ENCODE results near the gene CACNA2D1. TPM values are rescaled to one million over a fixed set of nuclear protein-coding genes. Genes with fewer than 3 reads are reported as not detected.

The CACNA2D1 gene
- total RNA-seq, 1 donor from 2014 or later, result 4.6 TPM

DNA sequence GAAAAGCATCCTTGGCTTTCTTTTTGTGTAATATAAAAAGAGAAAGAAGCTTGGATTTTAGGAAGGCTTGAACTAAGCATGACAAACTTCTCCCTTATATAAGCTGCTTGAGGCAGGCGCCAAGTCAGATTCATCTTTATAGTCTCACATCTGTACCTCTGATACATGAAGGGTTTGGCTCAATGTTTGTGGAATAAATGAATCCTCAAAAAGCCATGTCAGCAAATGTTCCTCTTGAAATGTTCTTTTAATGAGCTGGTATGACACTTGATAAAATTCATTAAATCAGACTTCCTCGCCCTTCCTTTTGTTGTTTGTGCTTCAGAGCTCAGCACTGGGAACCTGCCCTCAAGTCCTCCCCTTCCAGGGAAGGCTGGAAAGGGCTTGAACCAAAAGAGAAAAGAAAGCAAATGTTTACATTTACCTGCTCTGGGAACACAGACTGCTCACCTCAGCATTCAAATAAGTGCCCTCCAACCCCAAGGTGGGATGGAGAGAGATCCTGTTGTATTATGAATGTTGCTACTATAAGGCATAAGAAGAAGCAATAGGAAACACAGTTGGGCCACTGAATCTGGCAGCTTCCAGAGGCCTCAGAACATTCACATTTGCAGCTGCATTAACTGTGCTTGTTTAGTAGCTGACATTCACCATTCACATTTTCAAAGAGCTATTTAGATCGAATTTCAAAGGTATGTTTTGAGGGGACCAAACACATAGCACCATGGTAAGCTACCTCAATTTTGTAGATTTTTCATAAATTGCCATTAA, 212.6 kb downstream of the CACNA2D1 start:
- DNase-seq (ENCODE audit: low read depth in 2 of 2), result no peak

DNA sequence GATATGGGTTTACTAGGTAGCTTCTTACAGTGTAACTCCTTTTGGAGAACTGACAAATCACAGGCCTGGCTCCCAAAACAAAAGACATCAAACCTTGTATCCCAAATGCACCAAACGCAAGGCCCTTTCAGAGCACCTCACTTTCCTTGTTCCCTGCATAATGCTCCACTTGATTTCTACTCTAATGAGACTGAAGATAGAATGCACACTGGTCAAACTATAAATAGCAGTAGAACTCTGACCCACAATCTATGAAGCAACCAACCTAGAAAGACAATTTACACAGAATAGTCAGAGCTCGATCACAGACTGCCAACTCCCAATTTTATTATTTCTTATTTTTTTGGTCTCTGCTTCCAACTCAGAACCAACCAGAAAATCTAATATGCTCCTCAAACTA, 214.4 kb downstream of the CACNA2D1 start:
- no peak for DNase-seq (ENCODE audit: low read depth in 2 of 2)

DNA sequence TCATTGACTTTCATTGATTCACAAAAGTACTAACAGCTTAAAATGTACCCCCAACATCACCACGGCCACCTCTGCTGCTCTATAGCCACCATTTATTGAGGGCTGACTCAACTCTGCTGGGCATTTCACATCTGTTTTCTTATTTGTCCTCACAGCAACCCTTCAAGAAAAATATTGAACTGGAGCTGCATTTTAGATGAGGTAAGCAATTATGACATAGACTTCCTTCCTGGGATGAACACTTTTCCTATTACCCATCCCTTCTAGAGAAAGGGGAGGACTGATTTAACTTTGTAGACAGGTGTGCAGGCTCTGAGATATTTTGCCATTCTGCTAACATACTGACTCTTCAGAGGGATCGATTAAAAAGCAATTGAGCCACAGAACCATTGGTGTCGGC, 217.4 kb downstream of the CACNA2D1 start:
- no peak for DNase-seq (ENCODE audit: low read depth in 2 of 2)

DNA sequence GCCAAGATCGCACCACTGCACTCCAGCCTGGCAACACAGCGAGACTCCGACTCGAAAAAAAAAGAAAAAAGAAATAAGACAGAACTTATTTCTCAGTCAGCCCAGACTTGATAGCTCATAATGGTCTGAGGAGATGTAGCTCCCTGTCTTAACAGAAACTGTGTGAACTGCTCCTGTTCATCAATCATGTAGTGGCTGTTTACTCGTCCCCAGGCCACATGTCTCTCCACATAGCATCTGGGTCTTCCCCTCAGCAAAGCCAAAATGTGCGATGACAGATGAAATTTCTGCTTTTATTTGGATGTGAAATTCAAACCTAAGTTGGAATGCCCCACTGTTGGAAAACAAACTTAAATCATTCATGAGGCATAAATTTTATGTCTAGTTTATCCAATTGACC, 219.0 kb downstream of the CACNA2D1 start:
- no peak for DNase-seq (ENCODE audit: low read depth in 2 of 2)

DNA sequence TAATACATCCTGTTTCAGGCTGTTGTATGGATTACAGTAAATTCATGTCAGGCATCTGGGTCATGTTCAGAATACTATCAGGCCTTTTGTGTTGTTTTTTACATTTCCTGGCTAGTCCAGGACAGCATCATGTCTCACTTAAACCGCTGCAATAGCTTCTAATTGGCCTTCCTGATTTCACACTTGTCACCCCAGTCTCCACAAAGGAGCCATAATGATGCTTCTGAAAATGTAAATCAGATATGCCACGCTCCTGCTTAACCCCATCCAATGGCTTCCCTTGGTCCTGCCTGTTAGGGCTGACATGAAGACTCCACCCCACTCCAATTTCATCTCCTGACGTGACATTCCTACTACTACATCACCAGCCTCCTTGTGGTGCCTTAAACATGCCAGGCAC, 220.0 kb downstream of the CACNA2D1 start:
- DNase-seq (ENCODE audit: low read depth in 2 of 2), result no peak

DNA sequence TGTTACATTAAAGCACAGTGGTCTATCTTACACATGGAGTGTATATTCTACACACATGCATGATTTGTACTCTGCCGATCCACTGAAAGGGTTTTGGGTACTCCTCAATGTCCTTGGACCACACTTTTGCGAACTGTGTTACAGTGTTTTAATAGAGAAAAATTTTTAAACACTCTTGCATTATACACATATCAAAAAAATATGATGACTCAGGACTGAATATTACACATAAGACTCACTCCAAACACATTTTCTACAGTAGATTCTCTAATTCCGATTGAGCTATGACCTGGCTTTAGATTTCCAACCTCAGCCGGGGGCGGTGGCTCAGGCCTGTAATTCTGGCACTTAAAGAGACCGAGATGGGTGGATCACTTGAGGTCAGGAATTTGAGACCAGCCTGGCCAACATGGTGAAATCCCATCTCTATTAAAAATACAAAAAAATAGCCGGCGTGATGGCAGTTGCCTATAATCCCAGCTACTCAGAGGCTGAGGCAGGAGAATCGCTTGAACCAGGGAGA, 222.4 kb downstream of the CACNA2D1 start:
- DNase-seq (ENCODE audit: low read depth in 2 of 2), result no peak

DNA sequence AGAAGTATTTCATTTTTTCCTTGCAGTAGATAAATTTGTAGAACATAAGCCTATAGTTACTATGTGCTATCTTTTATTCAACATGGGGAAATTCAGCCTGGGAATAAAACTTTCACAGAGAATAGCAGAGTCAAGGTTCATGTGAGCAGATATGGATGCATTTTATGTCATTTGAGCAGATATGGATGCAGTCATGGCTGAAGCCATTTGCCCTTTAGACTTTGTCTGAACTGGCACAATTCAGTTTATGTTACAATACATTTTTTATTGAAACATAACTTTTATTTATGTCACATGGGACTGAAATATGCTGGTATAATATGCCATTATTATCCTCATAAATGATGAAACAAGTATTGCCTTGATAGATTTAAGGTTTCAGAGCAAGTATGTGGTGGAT, 231.1 kb downstream of the CACNA2D1 start:
- DNase-seq (ENCODE audit: low read depth in 2 of 2), result no peak

DNA sequence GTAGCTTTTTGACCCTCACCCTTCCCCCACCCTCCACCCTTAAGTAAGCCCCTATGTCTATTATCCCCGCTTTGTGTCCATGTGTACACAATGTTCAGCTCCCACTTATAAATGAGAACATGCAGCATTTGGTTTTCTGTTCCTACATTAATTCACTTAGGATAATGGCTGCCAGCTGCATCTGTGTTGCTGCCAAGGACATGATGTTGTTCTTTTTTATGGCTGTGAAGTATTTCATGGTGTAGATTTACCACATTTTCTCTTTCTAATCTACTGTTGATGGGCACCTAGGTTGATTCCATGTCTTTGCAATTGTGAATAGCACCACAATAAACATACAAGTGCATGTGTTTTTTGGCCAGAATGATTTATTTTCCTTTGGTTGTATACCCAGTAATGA, 232.2 kb downstream of the CACNA2D1 start:
- DNase-seq (ENCODE audit: low read depth in 2 of 2), result no peak

DNA sequence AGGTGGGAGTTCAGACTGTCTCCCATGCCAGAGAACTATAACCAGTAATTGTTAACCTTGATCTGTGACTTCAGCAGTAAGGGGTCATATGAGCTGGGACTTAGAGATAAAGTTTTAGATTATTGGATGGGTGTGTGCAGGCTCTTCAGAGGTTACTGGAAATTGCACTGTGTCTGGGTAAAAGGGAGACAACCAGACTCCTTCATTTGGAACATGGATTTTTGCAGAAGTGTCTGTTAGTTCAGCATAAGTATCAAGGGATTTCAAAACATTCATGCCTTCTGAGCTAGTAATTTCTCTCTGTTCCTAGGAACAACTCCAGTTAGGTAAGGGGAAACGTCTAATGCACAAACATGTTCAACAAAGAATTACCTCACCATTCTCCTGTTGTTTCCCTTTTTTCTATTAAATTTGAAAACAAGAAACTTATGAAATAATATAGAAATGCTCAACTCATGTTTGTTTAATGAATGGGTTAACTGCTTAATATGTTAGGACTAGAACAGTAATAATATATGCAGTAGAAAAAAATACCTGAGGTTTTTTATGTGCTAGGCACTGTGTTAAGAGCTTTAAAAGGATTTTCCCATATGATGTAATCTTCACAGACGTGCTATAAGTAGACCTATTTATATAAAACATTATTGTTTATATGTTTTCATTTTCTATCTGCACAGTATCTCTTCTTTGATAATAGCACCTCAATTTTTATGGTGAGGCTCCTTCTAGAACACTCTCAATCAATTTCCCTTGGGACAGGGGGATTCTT, 233.0 kb downstream of the CACNA2D1 start:
- DNase-seq (ENCODE audit: low read depth in 2 of 2), result no peak

DNA sequence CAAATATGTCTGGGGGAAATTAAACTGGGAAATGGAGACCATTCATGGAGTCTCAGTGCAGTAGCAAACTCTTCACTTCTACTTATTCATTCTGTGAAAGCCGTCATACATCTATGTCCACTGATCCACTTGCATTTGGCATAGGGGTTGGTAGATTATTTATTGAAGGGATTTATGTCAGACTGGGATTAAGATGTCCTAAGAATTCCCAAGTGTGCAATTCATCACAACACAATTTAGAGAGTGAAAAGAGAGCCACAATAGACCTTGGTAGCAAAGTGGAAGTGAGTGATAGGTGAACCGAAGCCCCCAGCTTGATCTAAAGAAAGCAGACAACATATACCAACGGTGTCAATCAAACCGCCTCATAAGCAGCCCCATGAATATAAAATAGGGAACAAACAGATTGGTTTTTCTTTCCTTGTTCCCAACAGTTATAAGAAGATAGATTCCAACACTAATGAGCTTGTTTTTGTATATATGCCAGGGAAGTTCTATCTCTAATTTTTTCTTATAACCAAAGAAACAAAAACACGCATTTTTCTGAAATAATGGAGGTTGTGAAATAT, 234.3 kb downstream of the CACNA2D1 start:
- DNase-seq (ENCODE audit: low read depth in 2 of 2), result no peak

DNA sequence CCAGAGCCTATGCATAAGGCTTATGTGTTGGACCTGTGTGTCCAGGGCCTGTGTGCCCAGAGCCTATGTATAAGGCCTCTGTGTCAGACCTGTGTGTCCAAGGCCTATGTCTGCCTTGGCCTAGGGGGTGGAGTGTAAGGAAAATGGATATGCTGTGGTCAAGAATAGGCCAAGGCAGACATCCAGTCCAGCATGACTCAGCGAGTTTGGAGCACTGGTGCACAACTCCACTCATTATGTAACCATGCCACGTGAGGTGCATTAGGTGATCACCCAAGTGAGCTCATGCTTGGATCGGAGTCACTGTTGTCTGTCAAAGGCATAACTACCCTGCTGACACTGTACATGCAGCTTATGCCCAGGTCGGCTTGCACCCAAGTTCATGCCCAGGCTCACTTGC, 238.9 kb downstream of the CACNA2D1 start:
- DNase-seq (ENCODE audit: low read depth in 2 of 2), result peak; percentile 2 to 39

DNA sequence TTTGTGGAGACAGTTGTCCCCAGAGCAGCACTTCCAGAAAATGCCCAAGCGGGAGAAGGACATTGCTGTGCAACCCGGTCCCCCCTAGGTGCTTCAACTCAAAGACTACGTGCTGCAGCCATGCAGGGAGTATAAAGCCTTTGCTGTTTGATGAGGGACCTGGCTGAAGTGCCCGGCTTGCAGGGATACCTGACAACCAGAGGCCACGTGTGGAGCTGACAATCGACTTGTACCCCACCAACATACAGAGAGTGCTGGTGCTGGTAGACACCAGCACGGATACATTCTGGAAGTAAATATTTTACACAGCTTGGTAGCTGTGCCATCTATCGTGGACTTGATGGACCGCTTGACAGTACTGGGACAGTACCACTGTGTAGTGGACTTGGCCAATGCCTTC, 240.6 kb downstream of the CACNA2D1 start:
- no peak for DNase-seq (ENCODE audit: low read depth in 2 of 2)

DNA sequence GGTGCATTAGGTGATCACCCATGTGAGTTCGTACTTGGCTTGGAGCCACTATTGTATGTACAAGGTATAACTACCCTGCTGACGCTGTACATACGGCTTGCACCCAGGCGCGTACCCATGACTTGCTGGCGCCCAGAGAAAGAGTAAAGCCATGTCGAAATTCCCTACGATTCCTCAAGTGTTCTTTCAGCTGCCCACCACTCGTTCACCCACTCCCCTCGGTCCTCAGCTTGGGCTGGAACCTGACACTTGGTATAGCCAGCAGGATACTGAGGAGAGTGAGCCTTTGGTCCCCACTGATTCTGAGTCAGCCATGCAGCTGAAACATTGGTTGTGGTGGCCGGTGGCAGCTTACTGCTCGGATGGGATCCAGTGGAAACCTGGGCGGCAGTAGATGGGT, 241.5 kb downstream of the CACNA2D1 start:
- DNase-seq (ENCODE audit: low read depth in 2 of 2), result no peak

DNA sequence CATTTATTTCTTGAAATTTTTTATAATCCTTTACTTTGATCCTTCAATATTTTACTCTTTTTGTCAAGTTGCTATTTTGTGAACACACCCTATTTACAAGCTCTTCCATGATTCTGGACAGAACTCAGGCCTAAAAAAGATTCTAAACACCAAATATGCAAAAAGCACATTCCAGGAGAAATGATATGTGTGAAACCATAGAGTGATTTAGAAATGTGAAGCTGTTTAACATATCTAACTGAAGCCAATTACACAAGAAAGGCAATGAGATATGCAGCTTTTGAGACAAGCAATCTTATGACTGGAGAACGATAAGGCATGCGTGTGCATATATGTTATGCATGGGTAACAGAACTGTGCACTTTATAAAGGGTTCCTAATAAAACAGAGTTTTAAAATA, 243.0 kb downstream of the CACNA2D1 start:
- DNase-seq (ENCODE audit: low read depth in 2 of 2), result no peak

DNA sequence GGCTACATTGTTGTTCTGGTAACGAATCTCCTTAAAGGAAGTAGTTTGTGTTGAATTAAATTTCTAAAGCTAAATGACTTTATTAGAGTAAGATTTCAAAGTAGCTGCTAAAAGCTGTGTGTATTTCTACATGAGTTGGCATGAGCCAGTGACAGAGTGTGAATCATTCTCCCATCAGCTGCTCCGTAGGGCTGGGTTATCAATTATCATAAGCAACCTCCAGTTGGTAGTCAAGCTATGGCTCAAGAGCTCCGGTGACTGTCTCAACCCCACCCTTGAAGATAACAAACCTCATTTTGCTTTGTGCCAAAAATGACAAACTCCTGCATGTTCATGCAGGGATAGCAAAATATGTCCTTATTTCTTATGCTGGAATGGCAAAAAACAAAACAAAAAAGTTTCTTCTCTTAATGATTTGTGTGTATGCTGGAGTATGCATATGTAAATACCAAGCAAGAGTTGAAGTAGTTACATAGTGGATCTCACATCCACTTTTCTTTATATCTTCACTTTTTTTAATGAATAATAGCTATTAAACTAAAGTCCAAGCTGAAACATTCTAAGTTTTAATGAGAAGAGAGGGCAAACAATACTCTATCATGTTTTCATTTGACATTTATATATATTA, 249.4 kb downstream of the CACNA2D1 start:
- DNase-seq (ENCODE audit: low read depth in 2 of 2), result peak in 1 of 2 donors; percentile 33

DNA sequence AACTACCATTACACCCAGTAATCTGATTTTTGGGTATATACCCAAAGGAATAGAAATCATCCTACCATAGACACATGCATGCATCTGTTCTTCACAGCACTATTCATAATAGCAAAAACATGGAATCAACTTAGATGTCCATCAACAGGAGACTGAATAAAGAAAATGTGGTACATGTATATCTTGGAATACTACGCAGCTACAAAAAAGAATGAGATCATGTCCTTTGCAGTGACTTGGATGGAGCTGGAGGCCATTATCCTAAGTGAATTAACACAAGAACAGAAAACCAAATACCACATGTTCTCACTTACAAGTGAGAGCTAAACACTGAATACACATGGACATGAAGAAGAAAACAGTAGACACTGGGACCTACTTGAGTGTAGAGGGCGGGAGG, 254.9 kb downstream of the CACNA2D1 start:
- DNase-seq (ENCODE audit: low read depth in 2 of 2), result no peak

DNA sequence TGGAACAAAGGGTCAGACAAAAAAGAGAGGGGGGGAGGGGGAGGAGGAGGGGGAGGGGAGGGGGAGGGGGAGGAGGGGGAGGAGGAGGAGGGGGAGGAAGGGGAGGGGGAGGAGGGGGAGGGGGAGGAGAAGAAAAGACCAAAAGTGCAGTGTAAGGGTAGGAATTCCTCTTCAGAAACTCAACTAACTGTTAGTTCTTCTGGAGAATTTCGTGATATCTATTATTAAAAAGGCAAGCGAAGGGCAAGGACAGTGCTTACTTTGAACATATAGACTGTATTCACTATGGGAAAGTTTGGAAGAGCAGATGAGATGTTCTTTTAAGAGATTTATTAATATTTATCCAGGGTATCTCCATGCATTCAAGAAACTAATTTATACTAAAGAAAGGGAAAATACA, 258.1 kb downstream of the CACNA2D1 start:
- DNase-seq (ENCODE audit: low read depth in 2 of 2), result no peak

DNA sequence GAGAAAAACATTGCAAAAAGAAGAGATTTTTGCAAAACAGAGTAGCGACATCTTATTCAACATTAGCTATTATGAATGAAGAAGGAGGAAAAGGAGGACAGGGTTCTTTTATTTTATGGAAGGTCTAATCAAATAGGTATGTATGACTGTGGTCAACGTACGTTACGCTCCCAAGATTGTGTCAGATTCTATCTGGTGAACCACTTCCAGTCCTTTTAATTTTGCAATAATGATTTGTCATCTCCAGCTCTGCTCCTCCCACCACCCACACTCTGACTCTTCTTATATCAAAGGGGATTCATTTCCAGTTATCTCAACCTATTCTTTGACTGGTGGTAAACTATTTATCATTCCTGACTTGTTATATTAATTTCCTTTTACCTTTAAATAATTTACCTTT, 259.9 kb downstream of the CACNA2D1 start:
- no peak for DNase-seq (ENCODE audit: low read depth in 2 of 2)

DNA sequence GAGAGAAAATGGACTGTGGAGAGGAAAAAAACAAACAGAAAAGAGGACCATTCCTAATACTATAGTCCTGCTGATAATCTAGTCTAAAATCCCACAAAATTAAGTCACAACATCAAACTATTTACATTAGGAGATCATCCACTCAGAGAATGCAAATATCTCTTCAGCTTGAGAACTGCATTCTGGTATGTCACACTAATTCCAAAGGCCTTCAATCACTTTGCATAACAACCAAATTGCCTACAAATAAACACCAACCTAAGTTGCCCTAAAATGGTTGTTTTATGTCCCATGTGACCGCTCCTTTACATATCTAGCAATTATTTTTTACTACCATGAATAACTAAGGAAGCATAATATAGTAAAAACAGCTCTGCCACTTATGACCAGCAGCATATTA, 264.3 kb downstream of the CACNA2D1 start:
- DNase-seq (ENCODE audit: low read depth in 2 of 2), result no peak

DNA sequence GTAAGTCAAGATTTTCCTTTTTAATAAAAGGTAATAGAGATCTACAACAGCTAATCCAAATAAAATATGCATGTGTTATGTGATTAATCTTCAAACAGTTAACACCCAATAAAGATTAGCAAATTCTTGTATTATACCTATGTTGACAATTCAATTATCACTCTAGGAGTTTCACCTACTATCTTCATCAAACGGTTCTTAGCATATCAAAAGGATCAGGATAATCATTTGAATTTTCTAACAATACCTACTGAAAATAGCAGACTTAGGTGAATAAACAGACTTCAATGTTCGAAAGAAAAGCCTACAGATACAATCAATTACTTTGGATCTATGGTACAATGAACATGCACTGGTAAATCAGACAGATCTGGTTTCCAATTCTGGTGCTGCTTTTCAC, 268.3 kb downstream of the CACNA2D1 start:
- DNase-seq (ENCODE audit: low read depth in 2 of 2), result no peak

DNA sequence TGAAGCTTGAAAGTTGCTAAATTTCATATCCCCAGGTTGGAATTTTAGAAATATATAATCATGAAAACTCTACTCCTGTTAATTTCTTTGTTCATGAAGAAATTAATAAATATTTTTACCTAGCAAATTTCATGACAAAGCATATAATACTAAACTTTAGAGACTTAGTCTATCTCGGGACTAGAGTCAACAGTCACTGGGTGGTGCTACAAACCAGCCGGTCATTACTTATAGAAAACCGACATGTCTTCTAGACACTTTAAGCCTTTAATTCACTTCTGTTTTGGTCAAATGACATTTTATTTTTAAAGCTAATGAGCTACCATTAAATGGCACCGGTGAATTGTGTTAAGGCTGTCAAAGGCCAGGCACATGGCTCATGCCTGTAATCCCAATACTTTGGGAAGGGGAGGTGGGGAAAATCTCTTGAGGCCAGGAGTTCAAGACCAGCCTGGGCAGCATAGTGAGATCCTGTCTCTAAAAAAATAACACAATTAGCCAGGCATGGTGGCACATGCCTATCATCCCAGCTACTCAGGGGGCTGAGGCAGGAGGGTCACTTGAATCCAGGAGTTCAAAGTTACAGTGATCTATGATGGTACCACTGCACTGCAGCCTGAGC, 270.1 kb downstream of the CACNA2D1 start:
- no peak for DNase-seq (ENCODE audit: low read depth in 2 of 2)

DNA sequence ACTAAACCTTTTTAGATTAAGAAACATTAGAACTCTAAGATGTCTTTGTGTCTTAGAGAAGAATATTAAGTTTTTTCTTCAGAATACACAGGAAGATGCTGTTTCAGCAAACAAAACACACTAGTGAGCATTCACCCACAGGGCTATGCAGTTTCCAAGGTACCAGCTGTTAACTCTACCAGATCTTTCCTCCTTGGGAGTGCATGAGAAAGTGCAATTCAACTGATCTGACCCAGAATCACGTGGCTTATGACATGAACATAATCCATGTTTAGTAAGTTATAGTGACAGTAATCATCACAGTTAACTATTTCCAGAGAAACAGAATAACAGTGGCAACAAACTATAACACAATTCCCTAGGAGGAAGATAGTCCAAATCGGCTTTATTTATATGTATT, 270.7 kb downstream of the CACNA2D1 start:
- DNase-seq (ENCODE audit: low read depth in 2 of 2), result no peak

All from lung microvascular endothelial cell (primary cell).